Measurements from ENCODE around the gene DENND4B.

Gene DENND4B

GRCh38 chr1:153944005-153944826, 2.3 kb downstream of the DENND4B start:
- Mint-ChIP-seq H3K36me3 (ENCODE audit: low read depth) (peaks cover 89% of the 10 kb centered on the region), H3K4me3 (peak overlapping the region; percentile 93), H3K4me1 (ENCODE audit: low read depth) (peaks cover 32% of the 10 kb centered on the region), H3K27ac (peak overlapping the region; percentile 96), H3K27me3 (no peaks in the 10 kb centered on the region), H3K9me3 (no peaks in the 10 kb centered on the region)
- no peak for DNase-seq

- H3K4me1 Mint-ChIP-seq (ENCODE audit: low read depth): peaks cover 32% of the 10 kb centered on the region
Observed at GRCh38 chr1:153942766-153943549, 3.6 kb downstream of the DENND4B start.

GRCh38 chr1:153941826-153942725, 4.4 kb downstream of the DENND4B start:
- DNase-seq: no peak
- peaks cover 86% of the 10 kb centered on the region for H3K36me3 Mint-ChIP-seq (ENCODE audit: low read depth)
- H3K4me3 Mint-ChIP-seq: no peak overlapping the region
- H3K4me1 Mint-ChIP-seq (ENCODE audit: low read depth): peaks cover 30% of the 10 kb centered on the region
- no peaks in the 10 kb centered on the region for H3K27me3 Mint-ChIP-seq
- peak overlapping the region; percentile 82 for H3K27ac Mint-ChIP-seq
- no peaks in the 10 kb centered on the region for H3K9me3 Mint-ChIP-seq

More at GRCh38 chr1:153942766-153943549, 3.6 kb downstream of the DENND4B start:
- Mint-ChIP-seq H3K27ac (peak overlapping the region; percentile 82), H3K27me3 (no peaks in the 10 kb centered on the region), H3K9me3 (no peaks in the 10 kb centered on the region), H3K4me3 (no peak overlapping the region), H3K36me3 (ENCODE audit: low read depth) (peaks cover 85% of the 10 kb centered on the region)
- no peak for DNase-seq

GRCh38 chr1:153940756-153941155, 5.8 kb downstream of the DENND4B start:
- Mint-ChIP-seq H3K36me3 (ENCODE audit: low read depth) (peaks cover 92% of the 10 kb centered on the region), H3K27me3 (no peaks in the 10 kb centered on the region), H3K27ac (peak overlapping the region; percentile 50), H3K4me3 (no peak overlapping the region), H3K4me1 (ENCODE audit: low read depth) (peaks cover 25% of the 10 kb centered on the region), H3K9me3 (no peaks in the 10 kb centered on the region)
- no peak for DNase-seq

- no peaks in the 10 kb centered on the region for H3K27me3 Mint-ChIP-seq
- H3K36me3 Mint-ChIP-seq (ENCODE audit: low read depth): peaks cover 92% of the 10 kb centered on the region
- H3K4me3 Mint-ChIP-seq: no peak overlapping the region
- H3K9me3 Mint-ChIP-seq: no peaks in the 10 kb centered on the region
- H3K27ac Mint-ChIP-seq: no peak overlapping the region
- DNase-seq: no peak
- peaks cover 21% of the 10 kb centered on the region for H3K4me1 Mint-ChIP-seq (ENCODE audit: low read depth)
Observed at GRCh38 chr1:153939476-153939875, 7.0 kb downstream of the DENND4B start.

- peaks cover 16% of the 10 kb centered on the region for H3K4me1 Mint-ChIP-seq (ENCODE audit: low read depth)
- H3K27me3 Mint-ChIP-seq: no peaks in the 10 kb centered on the region
- DNase-seq: no peak
- H3K27ac Mint-ChIP-seq: peak overlapping the region; percentile 20
- no peak overlapping the region for H3K4me3 Mint-ChIP-seq
- H3K9me3 Mint-ChIP-seq: no peaks in the 10 kb centered on the region
- peaks cover 92% of the 10 kb centered on the region for H3K36me3 Mint-ChIP-seq (ENCODE audit: low read depth)
Observed at GRCh38 chr1:153938996-153939395, 7.5 kb downstream of the DENND4B start.

- no peaks in the 10 kb centered on the region for H3K9me3 Mint-ChIP-seq
Observed at GRCh38 chr1:153937331-153937730, 9.2 kb downstream of the DENND4B start.

GRCh38 chr1:153936011-153936802, 10.3 kb downstream of the DENND4B start:
- DNase-seq: no peak
- Mint-ChIP-seq H3K9me3 (no peaks in the 10 kb centered on the region), H3K4me1 (ENCODE audit: low read depth) (peaks cover 3% of the 10 kb centered on the region), H3K4me3 (no peak overlapping the region), H3K27ac (peak overlapping the region; percentile 59), H3K27me3 (no peaks in the 10 kb centered on the region), H3K36me3 (ENCODE audit: low read depth) (peaks cover 92% of the 10 kb centered on the region)

More at GRCh38 chr1:153937331-153937730, 9.2 kb downstream of the DENND4B start:
- no peak for DNase-seq
- Mint-ChIP-seq H3K4me1 (ENCODE audit: low read depth) (peaks cover 3% of the 10 kb centered on the region), H3K27ac (peak overlapping the region; percentile 33), H3K27me3 (no peaks in the 10 kb centered on the region), H3K36me3 (ENCODE audit: low read depth) (peaks cover 91% of the 10 kb centered on the region), H3K4me3 (no peak overlapping the region)

- peaks cover 92% of the 10 kb centered on the region for H3K36me3 Mint-ChIP-seq (ENCODE audit: low read depth)
- no peak overlapping the region for H3K4me3 Mint-ChIP-seq
- no peak for DNase-seq
- no peaks in the 10 kb centered on the region for H3K9me3 Mint-ChIP-seq
- no peaks in the 10 kb centered on the region for H3K27me3 Mint-ChIP-seq
- no peaks in the 10 kb centered on the region for H3K4me1 Mint-ChIP-seq (ENCODE audit: low read depth)
- H3K27ac Mint-ChIP-seq: peak overlapping the region; percentile 59
Observed at GRCh38 chr1:153934746-153935145, 11.8 kb downstream of the DENND4B start.

- Mint-ChIP-seq H3K9me3 (no peaks in the 10 kb centered on the region), H3K27me3 (no peaks in the 10 kb centered on the region), H3K4me1 (ENCODE audit: low read depth) (peaks cover 1% of the 10 kb centered on the region), H3K36me3 (ENCODE audit: low read depth) (peaks cover 91% of the 10 kb centered on the region), H3K4me3 (no peak overlapping the region), H3K27ac (peak overlapping the region; percentile 67)
- DNase-seq: no peak
Observed at GRCh38 chr1:153933955-153934354, 12.6 kb downstream of the DENND4B start.

GRCh38 chr1:153933430-153933829, 13.1 kb downstream of the DENND4B start:
- Mint-ChIP-seq H3K4me1 (ENCODE audit: low read depth) (peaks cover 6% of the 10 kb centered on the region), H3K27ac (no peak overlapping the region), H3K36me3 (ENCODE audit: low read depth) (peaks cover 89% of the 10 kb centered on the region), H3K27me3 (no peaks in the 10 kb centered on the region), H3K9me3 (no peaks in the 10 kb centered on the region), H3K4me3 (no peak overlapping the region)
- DNase-seq: peak; percentile 19

- Mint-ChIP-seq H3K27me3 (no peaks in the 10 kb centered on the region), H3K36me3 (ENCODE audit: low read depth) (peaks cover 81% of the 10 kb centered on the region), H3K4me3 (no peak overlapping the region), H3K4me1 (ENCODE audit: low read depth) (peaks cover 11% of the 10 kb centered on the region), H3K27ac (peak overlapping the region; percentile 69), H3K9me3 (no peaks in the 10 kb centered on the region)
- peak; percentile 27 for DNase-seq
Observed at GRCh38 chr1:153932156-153933131, 14.1 kb downstream of the DENND4B start.
